ENCODE results near the gene BCR.

DNA sequence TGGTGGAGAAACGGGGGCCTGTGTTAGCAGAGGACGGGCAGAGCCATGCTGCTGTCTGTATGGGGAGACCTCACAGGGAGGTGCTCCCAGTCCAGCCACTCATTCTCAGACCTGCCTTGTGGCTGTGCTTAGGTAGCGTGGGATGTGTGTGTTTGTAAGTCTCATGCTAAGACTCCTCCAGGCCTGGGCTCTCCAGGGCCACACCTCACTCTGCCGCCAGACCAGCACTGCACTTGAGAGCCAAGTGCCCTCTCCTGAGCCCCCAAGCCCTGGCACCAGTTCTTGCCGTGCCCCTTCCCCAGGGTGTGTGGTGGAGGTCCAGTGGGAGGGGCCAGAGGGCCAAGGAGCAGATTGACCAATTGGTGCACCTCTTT, 108.8 kb downstream of the BCR start:
- no peak for TF ChIP-seq CTCF (IDR thresholded peaks at IDR 0.05)
- no peak for TF ChIP-seq POLR2A (IDR thresholded peaks at IDR 0.05)
